ENCODE results near the gene ZNF260. TPM values are rescaled to one million over a fixed set of nuclear protein-coding genes. Genes with fewer than 3 reads are reported as not detected.

ZNF260 gene
- 1 to 10 TPM; 6.2 to 8.3 TPM for total RNA-seq

DNA sequence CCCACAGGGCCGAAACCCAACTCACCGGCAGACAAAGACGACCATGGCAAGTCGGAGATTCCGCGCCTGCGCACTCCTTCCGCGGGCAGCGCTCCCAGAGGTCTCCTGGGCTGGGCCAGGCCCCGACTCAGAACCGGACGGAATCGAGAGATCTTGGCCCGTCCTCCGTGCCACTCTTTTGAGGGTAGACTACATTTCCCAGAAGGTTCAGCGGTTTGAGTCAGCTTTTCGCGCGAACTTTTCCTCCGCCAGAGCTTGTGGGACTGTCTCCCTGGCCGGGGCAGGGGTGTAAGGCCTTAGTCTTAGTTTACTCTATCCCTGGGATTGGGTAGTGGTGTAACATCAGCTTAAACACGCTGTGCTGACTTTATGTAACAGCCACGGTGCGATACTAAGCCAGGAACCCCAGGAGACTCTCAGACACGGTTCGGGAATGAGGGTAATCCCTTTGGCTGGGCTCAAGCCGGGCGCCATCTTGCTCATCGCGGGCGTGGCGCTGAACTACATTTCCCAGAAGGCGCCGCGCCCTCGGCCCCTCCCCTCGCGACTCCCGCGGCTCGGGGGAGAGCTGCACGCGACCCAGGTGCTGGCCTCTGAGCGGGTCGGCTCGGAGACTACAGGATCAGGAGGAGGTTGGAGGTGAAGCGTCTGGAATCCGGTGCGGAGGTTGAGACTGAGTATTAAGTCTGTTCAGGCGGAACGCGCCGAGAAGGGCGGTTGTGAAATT lies at the start of gene ZNF260:
TSS of gene ZNF260 (minus strand) at position 78 of the 727 bp plus-strand sequence. CDS start 13,033 bp downstream, outside the sequence.
- peak within 1 kb of the TSS; percentile 98 for H3K4me3 Mint-ChIP-seq
- peak; percentile 92 for DNase-seq
- H3K36me3 Mint-ChIP-seq = peaks cover 73% of the 10 kb centered on the region
- peak within 1 kb of the TSS; percentile 97 for H3K27ac Mint-ChIP-seq
- H3K9me3 Mint-ChIP-seq = peaks cover 33% of the 10 kb centered on the region
- no peaks in the 10 kb centered on the region for H3K27me3 Mint-ChIP-seq
- peaks cover 18% of the 10 kb centered on the region for H3K4me1 Mint-ChIP-seq

DNA sequence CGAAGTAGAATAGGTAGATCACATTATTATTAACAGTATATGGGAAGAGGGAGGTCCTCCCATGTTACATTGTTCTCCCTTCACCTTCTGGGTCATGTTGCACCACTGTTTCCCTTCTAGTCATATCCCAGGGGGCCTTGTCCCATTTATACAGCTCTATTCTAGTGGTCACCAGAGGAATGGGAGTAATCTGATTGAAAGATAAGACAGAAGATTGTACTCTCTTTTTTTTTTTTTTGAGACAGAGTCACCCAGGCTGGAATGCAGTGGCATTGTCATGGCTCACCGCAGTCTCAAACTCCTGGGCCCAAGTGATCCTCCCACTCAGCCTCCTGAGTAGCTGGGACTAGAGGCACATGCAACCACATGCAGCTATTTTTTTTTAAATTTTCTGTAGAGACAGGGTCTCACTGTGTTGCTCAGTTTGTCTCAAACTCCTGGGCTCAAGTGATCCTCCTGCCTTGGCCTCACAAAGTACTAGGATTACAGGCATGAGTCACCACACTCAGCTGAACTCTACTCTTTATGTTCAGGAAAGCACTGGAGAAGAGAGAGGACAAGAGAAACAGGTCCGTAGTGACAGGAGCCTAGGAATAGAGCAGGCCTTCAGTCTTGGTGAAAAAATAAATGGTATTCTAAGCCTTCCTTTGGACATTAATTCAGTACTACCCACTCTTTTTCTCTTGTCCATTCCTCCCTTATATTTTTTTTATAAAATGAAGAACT lies 49.4 kb upstream of the ZNF260 start:
- no peak overlapping the region for H3K27ac Mint-ChIP-seq
- H3K4me1 Mint-ChIP-seq = peaks cover 13% of the 10 kb centered on the region
- H3K4me3 Mint-ChIP-seq = no peak overlapping the region

DNA sequence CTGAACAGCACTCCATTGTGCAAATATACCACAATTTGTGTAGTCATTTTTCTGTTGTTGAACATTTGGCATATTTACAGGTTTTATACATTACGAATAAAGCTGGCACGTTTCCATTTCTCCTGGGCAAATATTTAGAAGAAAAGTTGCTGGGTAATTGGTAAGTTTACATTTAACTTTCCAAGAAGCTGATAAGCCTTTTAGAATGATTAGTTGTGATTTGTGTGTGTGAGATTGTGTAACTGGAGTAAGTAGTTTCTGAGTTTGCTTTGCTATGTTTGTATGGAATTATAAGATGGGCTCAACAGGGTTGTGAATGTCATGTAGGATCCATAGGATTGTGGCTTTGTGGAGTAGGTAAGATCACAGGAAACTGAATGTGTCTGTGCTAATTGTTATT lies 46.7 kb upstream of the ZNF260 start:
- Mint-ChIP-seq H3K4me3 (peak overlapping the region; percentile 88), H3K27me3 (no peaks in the 10 kb centered on the region), H3K27ac (peak overlapping the region; percentile 26), H3K9me3 (peaks cover 25% of the 10 kb centered on the region), H3K4me1 (peaks cover 19% of the 10 kb centered on the region), H3K36me3 (peaks cover 84% of the 10 kb centered on the region)
- no peak for DNase-seq

More for the DNA sequence above, 49.4 kb upstream of the ZNF260 start:
- DNase-seq = no peak
- Mint-ChIP-seq H3K36me3 (peaks cover 87% of the 10 kb centered on the region), H3K9me3 (peaks cover 32% of the 10 kb centered on the region), H3K27me3 (no peaks in the 10 kb centered on the region)

DNA sequence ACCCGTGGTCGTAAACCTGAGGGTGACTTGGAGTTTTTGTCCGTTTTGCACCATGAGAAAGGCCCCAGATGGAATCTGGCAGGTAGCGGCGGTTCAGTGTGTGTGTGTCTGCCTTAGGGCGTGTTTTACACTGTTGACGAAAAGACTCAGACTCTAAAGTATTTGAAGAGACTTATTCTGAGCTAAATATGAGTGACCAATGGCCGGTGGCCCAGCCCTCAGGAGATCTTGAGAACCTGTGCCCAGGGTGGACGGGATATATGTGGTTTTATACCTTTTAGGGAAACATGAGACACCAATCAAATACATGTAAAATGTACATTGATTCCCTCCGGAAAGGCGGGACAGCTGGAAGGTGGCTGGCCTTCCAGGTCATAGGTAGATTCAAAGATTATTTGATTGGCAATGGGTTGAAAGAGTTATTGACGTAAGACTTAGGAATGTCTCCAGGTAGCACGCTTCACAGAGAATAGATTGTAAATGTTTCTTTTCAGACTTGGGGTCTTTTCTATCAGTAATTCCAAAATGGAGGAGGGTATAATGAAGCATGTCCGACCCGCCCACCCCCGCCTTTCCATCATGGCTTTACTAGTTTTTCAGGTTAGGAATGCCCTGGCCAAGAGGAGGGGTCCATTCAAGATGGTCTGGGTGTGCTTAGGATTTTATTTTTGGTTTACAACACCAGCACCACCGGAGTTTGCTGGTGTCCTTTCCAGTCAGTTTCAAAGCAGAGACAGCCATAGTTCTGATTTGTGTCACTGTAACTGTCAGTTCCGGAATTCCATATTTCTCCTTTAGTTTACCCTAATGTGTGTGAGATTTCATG lies 46.0 kb upstream of the ZNF260 start:
- Mint-ChIP-seq H3K4me1 (peaks cover 19% of the 10 kb centered on the region), H3K27me3 (no peaks in the 10 kb centered on the region), H3K36me3 (peaks cover 87% of the 10 kb centered on the region), H3K4me3 (peak overlapping the region; percentile 88), H3K9me3 (peaks cover 25% of the 10 kb centered on the region), H3K27ac (peak overlapping the region; percentile 91)
- DNase-seq = no peak

DNA sequence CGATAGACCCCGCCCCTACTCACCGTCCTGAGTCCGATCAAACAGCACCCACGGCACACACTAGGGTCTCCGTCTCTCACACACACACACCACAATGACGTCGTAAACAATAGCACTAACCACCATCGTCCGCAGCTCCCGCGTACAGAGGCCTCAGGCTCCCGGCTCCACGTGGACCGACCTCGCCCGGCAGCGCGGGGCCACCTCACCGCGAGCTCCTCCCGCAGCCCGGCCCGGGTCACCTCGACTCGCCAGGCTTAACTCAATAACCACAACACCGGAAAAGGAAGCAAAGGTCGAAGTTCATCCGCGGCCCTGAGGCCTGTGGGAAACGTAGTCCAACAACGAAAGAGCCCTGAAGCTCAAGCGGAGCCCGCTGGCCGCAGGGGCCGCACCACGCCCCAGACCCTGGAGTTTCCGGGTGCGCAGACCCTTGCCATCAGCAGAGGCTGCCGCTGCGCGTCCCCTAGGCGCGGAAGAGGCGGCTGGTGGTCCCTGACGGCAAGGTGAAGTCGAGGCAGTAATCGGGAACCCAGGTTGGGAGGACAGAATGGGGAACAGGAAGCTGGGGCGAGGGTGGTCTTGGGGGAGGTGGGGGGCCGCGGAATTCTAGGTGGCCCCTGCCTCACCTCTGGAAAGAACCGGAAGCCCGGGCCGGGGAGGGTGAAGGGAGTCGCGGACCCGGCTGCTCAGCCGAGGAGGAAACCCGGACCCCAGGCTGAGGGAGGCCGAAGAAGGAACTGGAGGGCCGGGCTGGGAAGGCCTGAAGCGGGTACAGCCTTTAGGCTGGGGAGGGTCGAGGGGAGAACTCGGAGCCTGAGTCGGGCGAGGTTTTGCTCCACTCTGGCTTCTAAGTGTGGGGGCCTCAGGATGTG lies 45.2 kb upstream of the ZNF260 start, which contains the start of gene ZNF529:
TSS of gene ZNF529 (minus strand) at position 273 of the 875 bp plus-strand sequence. CDS start 946 bp downstream, outside the sequence.
- Mint-ChIP-seq H3K27ac (peak within 1 kb of the TSS; percentile 91), H3K9me3 (peaks cover 29% of the 10 kb centered on the region), H3K27me3 (no peaks in the 10 kb centered on the region), H3K4me3 (peak within 1 kb of the TSS; percentile 88), H3K4me1 (peaks cover 19% of the 10 kb centered on the region), H3K36me3 (peaks cover 87% of the 10 kb centered on the region)
- DNase-seq = peak; percentile 82

DNA sequence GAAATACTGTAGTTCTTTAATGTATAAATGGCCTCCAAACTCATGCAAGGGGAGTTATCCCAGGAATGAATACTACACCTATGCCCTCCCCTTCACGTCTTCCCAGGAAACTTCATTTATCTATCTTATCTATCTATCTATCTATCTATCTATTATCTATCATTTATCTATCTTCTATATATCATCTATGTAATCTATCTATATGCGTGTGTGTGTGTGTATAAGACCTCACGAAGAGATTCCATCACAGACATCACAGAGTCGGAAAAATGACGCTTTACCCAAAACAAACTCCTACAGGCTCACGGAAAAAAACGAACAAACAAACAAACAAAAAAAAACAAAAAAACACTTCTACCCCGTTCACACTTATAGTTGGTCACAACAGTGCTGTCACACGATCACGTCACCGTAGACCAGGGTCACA lies 44.5 kb upstream of the ZNF260 start:
- peak overlapping the region; percentile 88 for H3K4me3 Mint-ChIP-seq
- H3K4me1 Mint-ChIP-seq = peaks cover 19% of the 10 kb centered on the region
- peaks cover 35% of the 10 kb centered on the region for H3K9me3 Mint-ChIP-seq
- no peaks in the 10 kb centered on the region for H3K27me3 Mint-ChIP-seq
- H3K27ac Mint-ChIP-seq = peak overlapping the region; percentile 91
- peaks cover 88% of the 10 kb centered on the region for H3K36me3 Mint-ChIP-seq
- DNase-seq = no peak

DNA sequence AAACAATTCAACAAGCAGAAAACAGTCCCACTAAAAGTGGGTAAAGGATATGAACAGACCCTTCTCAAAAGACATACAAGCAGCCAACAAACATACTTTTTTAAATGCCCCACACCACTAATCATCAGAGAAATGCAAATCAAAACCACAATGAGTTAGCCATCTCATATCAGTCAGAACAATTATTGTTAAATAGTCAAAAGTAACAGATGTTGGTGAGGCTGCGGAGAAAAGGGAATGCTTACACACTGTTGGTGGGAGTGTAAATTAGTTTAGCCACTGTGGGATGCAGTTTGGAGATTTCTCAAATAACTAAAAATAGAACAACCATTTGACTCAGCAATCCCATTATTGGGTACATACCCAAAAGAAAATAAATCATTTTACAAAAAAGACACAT lies 36.3 kb upstream of the ZNF260 start:
- Mint-ChIP-seq H3K4me3 (no peak overlapping the region), H3K4me1 (no peaks in the 10 kb centered on the region), H3K36me3 (peaks cover 98% of the 10 kb centered on the region), H3K27ac (no peak overlapping the region), H3K27me3 (no peaks in the 10 kb centered on the region), H3K9me3 (peaks cover 69% of the 10 kb centered on the region)
- no peak for DNase-seq

DNA sequence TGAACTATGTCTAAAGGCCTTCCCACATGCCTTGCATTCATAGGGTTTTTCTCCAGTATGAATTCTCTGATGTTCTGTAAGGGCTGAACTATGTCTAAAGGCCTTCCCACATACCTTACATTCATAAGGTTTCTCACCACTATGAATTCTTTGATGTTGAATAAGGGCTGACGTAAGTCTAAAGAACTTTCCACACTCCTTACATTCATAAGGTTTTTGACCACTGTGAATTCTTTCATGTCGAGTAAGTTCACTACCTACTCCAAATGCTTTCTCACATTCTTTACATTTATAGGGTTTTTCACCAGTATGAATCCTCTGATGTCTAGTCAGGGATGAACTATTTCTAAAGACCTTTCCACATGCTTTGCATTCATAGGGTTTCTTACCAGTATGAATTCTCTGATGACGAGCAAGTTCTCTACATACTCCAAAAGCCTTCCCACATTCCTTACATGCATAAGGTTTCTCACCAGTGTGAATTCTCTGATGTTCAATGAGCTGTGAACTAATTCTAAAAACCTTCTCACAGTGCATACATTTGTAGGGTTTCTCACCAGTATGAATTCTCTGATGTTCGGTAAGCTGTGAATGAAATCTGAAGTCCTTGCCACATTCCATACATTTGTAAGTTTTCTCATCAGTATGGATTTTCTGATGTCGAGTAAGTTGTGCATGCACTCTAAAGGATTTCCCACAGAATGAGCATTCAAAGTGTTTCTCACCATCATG lies 19.1 kb upstream of the ZNF260 start:
- Mint-ChIP-seq H3K9me3 (peaks cover 65% of the 10 kb centered on the region), H3K27me3 (no peaks in the 10 kb centered on the region), H3K4me3 (no peak overlapping the region), H3K27ac (no peak overlapping the region), H3K36me3 (peaks cover 95% of the 10 kb centered on the region), H3K4me1 (no peaks in the 10 kb centered on the region)
- no peak for DNase-seq

DNA sequence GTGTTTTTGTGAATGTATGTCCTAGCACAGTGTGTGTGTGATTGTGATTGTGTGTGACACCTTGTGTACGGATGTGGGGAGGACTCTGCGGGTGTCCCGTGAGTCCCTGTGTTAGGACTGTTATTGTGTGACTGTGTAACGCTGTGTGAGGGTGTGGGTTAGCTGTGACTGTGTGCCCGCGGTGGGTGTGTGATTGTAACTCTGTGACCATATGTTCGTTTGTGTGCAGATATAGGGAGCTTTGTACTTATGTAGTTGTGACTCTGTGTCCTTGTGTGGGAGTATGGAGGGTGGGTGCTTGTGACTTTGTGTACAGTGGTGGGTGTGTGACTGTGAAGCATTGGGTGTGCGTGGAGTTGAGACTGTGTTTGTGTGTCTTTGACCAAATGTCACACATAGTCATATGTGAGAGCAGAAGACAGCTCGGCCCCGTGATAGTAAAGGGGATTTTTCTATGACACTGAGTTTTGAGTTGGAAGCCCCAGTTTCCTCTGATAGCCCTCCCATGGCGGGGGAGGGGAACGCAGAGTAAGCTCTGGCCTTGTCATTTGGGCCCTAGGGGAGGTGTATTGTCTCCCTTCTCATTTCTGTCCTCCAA lies 949 bp upstream of the ZNF260 start:
- Mint-ChIP-seq H3K27ac (peak overlapping the region; percentile 97), H3K4me1 (peaks cover 18% of the 10 kb centered on the region), H3K9me3 (peaks cover 34% of the 10 kb centered on the region), H3K27me3 (no peaks in the 10 kb centered on the region), H3K36me3 (peaks cover 74% of the 10 kb centered on the region), H3K4me3 (peak overlapping the region; percentile 98)
- DNase-seq = peak; percentile 39

DNA sequence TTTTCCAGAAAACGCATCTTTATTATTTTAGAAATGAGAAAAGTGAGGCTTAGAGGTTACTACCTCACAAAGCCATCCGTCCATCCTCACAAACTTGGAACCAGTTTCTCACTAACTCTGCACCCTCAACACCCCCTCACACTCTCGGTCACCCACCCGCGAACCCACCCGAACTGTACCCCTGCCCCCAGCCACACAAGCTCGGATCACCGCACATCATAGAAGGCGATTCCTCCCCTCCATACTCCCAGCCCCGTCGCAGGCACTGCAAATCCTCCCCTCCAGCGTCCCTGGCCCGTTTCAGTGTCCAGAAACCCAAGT lies 238 bp downstream of the ZNF260 start:
- H3K27ac Mint-ChIP-seq = peak overlapping the region; percentile 97
- H3K9me3 Mint-ChIP-seq = peaks cover 35% of the 10 kb centered on the region
- DNase-seq = no peak

DNA sequence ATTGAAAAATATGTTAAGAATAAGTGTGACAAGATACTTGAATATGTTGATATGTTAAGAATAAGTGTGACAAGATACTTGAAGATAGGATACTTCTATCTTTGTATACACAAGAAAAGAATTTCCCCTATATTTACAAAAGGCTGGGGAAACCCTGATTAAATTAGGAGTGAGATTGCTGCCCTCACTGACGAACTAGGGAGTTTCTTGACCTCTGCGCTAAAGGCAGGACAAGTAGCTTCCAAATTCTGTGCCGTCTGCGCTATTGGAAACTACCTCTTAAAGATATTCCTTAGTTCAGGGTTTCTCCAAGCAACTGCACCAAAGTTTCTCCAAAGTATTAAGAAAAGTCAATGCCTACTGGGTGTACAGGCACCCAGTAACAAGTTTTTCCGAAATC lies 730 bp downstream of the ZNF260 start:
- H3K27ac Mint-ChIP-seq = peak overlapping the region; percentile 97
- DNase-seq = no peak
- H3K36me3 Mint-ChIP-seq = peaks cover 74% of the 10 kb centered on the region
- H3K27me3 Mint-ChIP-seq = no peaks in the 10 kb centered on the region
- H3K9me3 Mint-ChIP-seq = peaks cover 37% of the 10 kb centered on the region
- H3K4me3 Mint-ChIP-seq = peak overlapping the region; percentile 98
- H3K4me1 Mint-ChIP-seq = peaks cover 18% of the 10 kb centered on the region

More for the DNA sequence above, 238 bp downstream of the ZNF260 start:
- Mint-ChIP-seq H3K27me3 (no peaks in the 10 kb centered on the region), H3K4me1 (peaks cover 18% of the 10 kb centered on the region), H3K4me3 (peak overlapping the region; percentile 98), H3K36me3 (peaks cover 74% of the 10 kb centered on the region)

DNA sequence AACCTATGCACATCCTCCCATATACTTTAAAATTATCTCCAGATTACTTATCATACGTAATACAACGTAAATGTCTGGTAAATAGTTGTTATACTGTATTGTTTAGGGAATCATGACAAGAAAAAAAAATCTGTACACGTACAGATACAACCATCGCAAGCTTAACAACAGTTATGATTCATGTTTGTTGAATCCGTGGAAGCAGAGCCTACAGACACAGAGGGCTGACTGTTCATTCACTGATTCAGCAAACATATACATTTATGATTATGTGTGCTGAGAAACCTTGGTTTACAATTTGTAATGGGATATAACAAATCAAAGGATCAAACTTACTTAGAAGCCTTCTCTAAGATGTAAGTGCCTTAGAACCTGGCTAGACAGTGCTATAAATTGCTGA lies 1.5 kb downstream of the ZNF260 start:
- peaks cover 76% of the 10 kb centered on the region for H3K36me3 Mint-ChIP-seq
- H3K27ac Mint-ChIP-seq = no peak overlapping the region
- H3K4me3 Mint-ChIP-seq = peak overlapping the region; percentile 47
- no peaks in the 10 kb centered on the region for H3K27me3 Mint-ChIP-seq
- no peak for DNase-seq
- peaks cover 35% of the 10 kb centered on the region for H3K9me3 Mint-ChIP-seq
- H3K4me1 Mint-ChIP-seq = peaks cover 18% of the 10 kb centered on the region

DNA sequence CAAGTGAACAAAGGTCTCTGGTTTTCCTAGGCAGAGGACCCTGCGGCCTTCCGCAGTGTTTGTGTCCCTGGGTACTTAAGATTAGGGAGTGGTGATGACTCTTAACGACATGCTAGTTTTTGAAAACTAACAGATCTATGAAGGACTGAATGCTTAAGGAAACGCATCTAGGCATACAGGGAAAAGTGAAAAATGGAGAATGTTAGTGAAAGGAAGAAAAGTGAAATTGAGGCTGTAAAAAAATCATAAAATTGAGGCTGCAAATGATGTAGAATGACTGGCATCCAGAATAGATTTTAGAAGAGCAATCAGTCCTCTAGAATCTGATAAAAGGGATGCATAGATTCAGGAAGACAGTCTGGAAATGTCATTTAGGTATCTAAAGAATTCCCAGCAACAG lies 3.5 kb downstream of the ZNF260 start:
- no peak overlapping the region for H3K4me3 Mint-ChIP-seq
- peaks cover 82% of the 10 kb centered on the region for H3K36me3 Mint-ChIP-seq
- H3K4me1 Mint-ChIP-seq = peaks cover 18% of the 10 kb centered on the region
- no peak for DNase-seq
- no peak overlapping the region for H3K27ac Mint-ChIP-seq
- H3K27me3 Mint-ChIP-seq = no peaks in the 10 kb centered on the region
- H3K9me3 Mint-ChIP-seq = peaks cover 35% of the 10 kb centered on the region

All from activated naive CD8-positive, alpha-beta T cell treated with anti-CD3 and anti-CD28 coated beads for 36 hours (primary cell).